GM18861 (cell line): Measurements from ENCODE around the gene ESAM.

Source experiments
- ATAC-seq: cut with Tn5 transposase; IDR thresholded peaks from one replicate; pipeline ENCODE4 v1.9.1; 2021; ENCODE audit not compliant: unreplicated experiment

ESAM gene, protein sequence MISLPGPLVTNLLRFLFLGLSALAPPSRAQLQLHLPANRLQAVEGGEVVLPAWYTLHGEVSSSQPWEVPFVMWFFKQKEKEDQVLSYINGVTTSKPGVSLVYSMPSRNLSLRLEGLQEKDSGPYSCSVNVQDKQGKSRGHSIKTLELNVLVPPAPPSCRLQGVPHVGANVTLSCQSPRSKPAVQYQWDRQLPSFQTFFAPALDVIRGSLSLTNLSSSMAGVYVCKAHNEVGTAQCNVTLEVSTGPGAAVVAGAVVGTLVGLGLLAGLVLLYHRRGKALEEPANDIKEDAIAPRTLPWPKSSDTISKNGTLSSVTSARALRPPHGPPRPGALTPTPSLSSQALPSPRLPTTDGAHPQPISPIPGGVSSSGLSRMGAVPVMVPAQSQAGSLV

DNA sequence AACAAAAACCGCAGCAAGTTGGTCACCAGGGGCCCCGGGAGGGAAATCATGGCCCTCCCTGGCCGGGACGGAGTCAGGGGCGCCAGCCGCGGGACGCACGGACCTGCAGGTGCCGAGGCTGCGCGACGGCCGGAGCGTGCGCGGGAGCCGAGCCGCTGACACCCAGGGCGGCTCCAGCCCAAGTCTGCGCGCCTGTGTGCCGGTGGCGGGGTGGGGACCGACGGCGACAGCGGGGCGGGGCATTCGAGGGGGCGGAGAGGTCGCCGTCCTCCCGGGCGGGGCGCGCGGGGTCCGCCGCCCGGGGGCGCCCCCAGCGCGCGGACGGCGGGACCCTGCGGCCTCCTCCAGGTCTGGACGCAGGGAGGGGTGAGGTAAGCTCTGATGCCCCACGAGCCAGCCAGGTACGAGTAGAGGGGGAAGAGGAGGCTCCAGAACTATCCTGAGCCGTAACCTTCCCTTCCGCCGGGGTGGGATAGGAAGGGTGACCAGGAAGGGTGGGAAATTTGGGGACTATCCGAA, at the start of gene ESAM:
TSS of gene ESAM (minus strand) at position 186 of the 519 bp plus-strand sequence. CDS start at position 50, 136 bp downstream.
- peak; percentile 42 for ATAC-seq

DNA sequence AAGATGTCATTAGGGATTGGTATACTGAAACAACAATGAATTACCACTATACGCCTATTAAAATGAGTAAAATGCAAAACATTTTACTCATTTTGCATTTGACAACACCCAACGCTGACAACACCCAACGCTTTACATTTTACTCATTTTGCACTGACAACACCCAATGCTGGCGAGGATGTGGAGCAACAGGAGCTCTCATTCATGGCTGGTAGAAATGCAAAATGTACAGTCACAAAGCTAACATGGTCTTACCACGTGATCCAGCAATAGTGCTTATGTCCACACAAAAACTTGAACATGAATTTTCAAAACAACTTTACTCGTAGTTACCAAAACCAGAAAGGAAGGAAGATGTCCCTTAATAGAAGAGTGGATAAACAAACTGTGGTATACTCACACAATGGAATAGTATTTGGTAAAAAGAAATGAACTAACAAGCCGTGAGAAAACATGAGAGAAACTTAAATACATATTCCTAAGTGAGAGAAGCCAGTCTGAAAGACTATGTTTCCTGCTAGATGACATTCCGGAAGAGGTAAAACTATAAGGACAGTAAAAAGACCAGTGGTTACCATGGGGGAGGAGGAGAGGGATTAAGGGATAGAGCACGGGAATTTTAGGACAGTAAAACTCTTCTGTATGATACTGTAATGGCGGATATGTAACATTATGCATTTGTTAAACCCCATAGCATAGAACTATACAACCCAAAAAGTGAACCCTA, 49.5 kb upstream of the ESAM start:
- no peak for ATAC-seq

DNA sequence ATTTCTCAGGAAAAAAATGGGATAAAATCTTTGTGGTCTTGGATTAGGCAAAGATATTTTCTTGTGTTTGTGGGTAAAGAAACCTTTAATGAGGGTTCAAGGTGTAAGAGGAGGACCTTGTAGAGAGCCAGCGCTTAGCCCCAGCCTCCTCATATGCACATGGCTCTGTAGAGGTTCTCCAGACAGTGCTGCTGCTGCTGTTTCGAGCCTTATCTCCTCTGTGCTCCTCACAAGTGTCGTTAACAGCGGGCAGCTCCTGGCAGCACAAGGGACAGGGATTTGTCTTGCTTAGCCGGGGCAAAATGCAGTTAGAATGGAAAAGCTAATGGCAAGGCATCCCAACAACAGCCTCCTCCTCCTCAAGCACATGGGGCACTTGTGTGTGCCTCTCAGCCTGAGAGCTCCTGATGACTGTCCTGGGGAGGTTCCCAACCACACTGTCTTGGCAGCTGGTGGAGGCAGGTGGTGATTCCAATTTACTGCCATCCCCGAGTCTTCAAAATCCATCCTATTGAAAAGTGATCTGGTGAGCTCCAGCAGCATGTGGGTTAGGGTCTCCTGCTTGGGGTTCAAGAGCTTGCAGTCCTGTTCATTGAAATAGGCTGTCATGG, 45.7 kb upstream of the ESAM start:
- ATAC-seq: no peak

DNA sequence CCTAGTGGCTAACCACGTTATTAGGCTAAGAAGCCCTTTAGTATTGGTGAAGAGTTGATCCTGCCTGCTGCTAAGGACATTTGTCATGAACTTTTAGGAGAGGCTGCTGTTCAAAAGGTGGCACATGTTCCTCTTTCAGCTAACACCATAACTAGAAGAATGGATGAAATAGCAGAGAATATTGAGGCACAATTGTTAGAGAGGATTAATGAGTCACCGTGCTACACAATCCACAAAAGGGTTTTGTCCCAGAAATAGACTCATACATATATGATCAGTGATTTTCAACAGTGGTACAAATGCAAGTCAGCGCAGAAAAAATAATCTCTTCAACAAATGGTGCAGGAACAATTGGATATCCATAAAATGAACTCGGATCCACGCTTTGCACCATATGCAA, 45.1 kb upstream of the ESAM start:
- ATAC-seq: no peak

DNA sequence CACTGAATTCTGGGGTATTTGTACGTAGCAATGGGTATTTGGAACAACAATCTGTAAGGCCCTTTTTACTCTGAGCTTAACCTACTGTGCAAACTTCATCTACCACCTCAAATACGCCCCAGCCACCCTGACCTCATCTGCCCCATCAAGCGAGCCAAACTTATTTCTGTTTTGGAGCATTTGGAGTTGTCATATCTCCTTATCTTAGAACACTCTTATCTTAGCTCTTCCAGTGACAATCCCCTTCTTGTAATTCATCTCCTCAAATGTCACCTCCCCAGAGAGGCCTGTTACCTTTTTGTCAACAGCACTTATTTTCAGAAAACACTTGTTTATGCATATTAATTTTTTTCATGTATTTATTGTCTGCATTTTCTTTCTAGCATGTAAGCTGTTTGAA, 42.8 kb upstream of the ESAM start:
- ATAC-seq: no peak

DNA sequence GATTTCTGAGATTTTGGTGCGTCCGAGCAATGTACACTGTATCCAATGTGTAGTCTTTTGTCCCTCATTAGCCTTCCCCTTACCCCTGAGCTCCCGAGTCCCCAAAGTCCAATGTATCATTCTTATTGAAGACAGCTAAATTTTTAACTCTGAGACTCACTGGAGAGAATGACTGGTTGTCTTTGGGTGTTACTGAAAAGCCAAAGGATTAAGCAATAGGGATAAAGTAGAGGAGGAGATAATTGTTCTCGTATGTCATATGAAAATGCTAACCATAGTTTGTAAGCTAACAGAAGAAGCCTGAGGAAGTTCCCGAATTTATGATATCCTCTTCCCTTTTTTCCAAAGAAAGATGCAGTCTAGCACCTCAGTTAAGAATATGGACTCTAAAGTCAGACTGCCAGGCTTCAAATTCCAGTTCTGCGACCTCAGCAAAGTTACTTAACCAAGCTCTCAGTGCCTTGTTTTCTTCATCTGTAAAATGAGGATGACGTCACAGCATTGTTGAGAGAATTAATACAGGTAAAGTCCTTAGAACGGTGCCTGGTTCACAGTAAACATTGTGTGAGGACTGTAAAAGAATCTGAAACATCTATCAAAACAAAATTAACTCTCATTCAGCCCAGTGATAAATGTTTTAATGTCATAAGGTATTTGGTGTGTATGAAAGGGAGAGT, 39.7 kb upstream of the ESAM start:
- no peak for ATAC-seq

DNA sequence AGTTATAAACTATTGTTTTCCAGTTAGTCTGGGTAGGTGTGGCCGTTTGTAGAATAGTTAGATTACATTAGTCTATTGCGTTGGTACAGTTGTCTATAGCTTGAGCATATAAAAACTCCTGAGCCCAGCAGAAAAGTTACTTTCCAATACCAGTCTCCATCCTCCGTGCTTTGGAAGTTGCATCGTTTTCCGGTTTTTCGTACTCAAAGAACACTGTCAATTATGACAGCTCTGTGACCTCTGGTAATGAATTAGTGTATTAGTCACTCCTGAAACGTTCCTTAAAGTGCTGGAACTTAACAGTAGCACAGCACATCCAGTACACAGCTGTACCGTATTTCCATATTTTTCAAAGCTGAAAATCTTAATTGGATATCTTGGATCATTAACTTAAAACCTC, 38.9 kb upstream of the ESAM start:
- no peak for ATAC-seq

DNA sequence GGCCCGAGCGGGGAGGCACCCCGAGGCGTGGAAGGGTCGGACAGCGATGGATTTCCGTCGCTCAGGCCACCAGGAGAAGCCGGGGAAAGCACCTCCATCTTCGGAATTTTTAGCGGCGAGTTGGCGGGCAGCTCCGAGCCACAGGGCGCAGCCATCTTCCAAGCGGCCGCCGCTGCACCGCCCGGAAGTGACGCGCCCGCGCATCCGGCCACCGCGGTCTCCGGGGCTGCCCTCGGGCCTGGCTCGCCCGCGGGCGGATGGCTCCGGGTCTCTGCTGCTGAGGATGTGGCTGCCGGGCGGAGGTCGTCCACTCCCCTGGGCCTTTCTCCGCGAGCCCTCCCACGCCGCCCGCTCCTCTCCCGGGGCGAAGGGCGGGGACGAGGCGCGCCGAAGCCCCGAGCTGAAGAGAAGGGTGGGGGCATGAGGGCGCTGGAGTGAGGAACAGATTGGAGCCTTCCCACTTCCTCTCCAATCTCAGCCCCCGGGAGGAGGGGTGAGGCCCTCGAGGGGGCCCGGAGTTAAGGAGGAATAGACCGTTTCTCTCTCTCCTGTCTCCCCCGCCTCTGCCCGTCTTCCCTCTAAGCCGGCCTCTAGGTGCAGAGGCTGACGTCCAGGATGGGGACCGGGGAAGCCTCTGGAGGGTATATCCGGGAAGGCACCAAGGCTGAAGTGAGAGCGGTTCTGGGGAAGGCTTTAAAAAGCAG, 38.3 kb upstream of the ESAM start, which contains the start of gene MSANTD2:
TSS of gene MSANTD2 (minus strand) at position 181 of the 704 bp plus-strand sequence. CDS start at position 155, 26 bp downstream.
- ATAC-seq: peak; percentile 85

DNA sequence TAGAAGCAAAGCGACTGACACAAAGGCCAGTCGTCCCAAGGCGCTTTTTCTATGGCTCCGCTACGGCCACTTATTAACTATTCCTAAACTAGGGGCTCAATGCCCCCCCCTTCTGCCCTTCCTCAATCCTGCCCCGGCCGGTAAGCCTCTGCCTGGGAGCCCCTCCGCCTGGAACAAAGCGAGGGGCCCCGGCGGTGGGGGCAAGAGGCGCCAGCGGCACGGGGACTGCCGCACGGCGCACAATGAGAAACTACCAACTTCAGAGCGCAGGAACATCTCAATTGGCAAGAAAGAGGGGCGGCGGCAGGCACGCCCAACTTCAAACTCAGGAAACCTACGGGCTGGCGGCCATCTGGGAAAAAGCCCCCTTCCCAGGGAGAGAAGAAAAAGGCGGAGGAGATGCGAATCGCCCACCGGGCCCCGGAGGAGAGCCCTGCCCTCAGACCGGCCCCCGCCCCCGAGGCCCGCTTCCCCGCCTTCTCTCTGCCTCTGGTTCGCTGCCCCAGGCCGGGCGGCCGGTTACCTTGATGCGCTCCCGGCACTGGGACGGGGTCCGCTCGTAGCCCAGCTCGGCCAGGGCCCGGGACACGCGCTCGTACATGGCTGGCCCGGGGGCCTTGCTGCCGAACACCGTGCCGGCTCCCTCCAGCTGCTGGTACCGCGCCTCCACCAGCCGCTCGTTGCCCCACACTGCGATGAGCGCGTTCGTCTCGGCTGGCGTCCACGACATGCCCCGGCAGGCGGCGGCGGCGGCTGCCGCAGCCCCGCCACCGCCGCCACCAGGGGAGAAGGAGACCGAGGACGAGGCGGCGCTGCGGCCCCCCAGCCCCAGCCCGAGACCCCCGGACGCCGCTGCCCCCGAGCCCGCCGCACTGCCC, 37.5 kb upstream of the ESAM start:
- ATAC-seq: peak; percentile 25

DNA sequence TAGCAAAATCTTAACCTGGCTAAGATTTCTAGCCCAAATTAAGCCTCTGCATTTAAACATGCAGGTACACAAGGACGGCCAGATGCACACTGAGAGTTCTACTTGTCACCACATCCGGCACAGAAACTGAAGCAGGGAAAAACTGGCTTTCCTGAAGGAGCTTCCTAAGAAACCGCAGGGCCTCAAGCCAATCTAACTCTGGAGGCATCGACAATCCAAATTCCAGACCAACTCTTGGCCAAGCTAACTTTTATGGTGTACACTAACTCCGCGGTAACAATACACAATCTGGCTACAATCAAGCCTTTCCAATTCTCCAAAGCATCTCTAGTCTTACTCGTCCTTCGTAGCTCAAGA, 36.9 kb upstream of the ESAM start:
- peak; percentile 16 for ATAC-seq

DNA sequence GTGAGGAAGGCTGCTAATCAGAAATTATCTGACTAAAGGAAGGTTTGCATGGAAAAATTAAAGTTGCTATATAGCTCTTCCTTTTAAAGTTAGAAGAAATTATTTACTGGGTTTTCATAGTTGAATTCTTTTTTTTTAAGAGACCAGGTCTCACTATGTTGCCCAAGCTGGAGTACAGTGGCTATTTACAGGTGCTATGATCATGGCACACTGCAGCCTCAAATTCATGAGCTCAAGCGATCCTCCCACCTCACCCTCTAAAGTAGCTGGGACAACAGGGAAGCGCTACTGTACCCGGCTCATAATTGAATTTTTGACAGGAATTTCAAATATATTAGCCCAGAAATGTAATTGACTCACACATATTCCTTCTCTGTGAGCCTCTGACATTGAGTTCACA, 34.2 kb upstream of the ESAM start:
- ATAC-seq: no peak

DNA sequence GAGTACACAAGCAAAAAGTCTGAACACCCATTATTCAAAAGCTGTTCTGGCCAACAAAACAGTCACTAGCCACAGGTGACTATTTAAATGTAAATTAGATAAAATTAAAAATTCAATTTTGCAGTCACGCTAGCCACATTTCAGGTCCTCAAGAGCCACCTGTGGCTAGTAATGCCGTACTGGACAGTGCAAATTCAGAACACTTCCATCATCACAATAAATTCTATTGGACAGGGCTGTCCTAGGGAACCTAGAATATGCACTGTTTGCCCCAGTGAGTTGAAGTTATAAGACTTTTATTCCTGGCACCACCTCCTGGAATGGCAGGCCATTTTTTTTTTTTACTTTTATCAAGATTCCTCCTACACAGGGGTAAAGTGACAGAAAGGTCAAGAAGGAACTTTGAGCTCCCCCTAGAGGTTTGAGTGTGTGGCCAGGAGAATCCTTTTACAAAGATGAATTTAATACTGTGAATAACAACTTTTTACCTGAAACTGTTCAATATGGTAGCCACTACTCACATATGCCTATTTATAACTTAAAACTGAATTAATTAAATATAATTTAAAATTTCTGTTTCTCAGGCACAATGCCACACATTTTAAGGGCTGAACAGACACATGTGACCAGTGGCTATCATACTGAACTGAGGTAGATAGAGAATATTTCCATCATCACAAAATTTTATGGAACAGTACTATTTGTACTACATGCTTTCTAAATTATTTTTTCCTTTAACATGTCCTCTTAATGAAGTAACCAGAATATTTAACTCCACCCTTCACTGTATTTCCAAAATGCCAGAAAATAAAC, 31.6 kb upstream of the ESAM start:
- no peak for ATAC-seq

DNA sequence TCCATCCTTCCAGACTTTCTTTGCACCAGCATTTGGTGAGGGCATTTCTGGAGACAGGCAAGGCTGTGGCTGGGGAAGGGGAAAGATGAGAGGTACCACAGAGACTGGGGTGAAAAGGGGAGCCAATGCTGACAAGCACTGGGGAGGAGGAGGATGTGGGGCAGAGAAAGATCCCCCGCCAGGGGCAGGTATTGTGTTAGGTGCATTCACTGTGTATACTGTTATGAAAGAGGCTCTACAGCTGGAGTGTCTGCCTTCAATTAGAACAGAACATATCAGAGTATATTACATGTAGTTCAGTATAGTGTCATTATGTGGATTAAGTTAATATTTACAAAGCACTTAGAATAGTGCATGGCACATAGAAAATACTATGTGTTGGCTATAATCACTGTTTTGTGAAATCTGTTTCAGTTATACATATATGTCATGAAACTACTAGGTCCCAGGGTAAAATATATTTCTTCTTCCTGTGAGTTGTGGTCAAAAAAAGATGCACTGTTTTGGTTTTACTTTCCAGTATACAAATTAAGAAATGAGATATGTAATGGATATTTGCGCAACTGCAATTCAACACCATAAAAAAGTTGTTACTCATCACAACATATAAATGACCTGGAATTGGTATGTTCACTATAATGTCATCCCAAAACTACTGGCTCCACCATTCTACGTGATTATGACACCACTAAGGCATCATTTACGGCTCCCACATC, 29.7 kb upstream of the ESAM start:
- ATAC-seq: peak; percentile 63

DNA sequence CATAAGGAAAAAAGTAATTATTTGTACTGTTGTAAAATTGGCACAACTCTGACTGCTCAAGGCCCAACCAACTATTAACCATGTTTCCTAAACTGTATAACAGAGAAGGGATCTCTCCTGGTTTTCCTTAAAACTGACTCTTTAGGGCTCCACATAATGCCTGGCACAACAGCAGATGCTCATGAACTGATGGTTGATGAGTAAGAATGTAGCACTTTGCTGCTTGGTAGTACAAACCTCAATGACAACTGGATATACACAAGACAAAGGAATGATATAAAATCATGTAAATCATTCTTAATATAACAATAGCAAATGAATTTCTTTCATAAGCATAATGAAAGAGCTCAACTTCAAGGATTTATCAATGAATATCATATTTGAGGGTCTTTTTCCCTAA, 26.4 kb upstream of the ESAM start:
- ATAC-seq: no peak

DNA sequence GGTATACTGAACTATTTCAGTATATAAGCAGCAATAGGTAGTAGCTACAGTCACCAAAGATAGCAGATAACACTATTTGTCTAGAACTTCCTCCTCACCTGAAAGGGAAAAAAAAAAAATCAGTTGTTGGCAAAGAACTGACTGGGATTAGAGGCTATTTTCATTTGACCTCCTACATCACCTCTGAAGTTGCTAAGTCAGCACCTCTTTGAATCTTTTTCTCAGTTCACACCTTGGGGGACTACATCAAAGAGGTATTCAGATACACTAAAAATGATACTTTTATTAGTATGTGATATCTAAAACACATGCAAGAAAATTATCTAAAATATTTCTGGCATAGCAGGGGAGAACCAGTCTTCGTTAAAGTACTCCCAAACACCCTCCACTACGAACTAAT, 22.0 kb upstream of the ESAM start:
- no peak for ATAC-seq

DNA sequence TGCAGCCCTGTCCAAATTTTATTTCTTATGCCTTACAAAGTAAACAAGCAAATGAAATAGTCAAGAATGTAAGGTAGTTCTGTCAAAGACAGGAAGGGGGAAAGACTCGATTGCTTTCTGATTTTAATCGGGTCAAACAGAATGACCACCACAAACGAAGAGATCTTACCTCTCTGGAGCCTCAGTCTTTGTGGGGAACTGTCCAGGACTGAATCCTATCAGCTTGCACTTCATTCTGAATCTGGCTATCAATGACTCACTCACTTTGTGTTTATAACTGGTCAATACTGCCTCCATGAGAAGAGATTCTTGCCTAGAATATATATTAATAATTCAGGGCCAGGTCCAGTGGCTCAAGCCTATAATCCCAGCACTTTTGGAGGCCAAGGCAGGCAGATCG, 20.9 kb upstream of the ESAM start:
- ATAC-seq: no peak

DNA sequence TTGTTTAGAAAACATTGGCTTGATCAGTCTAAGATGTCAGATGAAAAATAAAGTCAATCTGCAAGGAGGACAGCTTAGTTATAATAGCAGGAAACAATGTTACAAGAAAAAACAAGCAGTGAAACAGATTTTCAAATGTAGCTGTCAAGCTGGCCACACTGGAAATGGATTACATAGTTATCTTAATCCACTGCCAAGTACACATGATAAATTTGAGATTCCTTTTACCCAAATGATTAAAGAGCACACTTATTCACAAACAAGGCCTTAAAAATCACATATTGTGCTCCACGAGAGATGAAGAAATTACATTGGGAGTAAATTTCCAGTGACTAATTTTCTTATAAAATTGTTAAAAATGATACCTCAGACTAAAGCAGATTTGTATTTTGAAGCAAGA, 17.5 kb upstream of the ESAM start:
- ATAC-seq: no peak

DNA sequence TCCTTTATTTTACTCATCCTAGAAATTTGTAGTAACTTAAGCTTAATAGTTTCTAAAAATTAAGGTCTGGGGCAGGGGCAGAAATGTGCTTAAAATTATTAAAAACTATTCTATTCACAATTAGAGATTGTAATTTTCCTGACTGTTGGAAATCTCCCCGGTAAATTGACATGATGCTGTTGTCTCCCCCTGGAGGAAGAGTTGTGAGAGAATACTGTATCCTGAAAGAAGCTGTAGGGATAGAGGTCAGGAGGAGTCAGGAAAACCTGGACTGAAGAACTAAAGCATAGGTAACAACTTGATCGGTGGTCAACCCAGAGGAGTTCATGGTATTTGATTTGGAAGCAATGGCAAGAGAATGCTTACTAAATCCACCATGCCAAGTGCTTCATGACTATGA, 16.2 kb upstream of the ESAM start:
- ATAC-seq: no peak
